ENCODE results near the gene CRMP1. TPM values are rescaled to one million over a fixed set of nuclear protein-coding genes. Genes with fewer than 3 reads are reported as not detected.
"Not testable (repeated sequence)": the region's sequence is repeated elsewhere in the genome, so short reads cannot be mapped to it uniquely, and the experiment has no call there.

CRMP1 gene
- polyA plus RNA-seq, 1 donor, result 69.3 TPM

DNA sequence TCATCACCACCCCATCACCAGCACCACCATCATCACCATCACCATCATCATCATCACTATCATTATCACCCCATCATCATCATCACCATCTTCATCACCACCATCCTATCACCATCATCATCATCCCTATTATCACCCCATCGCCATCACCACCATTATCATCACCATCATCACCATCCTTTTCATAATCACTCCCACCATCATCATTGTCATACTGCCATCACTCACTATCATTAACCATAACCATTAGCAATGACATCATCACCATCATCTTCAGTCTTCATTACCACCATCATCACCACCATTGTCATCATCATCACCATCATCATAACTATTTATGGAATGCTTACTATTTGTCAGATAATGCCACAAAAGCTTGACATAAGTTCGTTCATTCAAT is 35.7 kb downstream of the CRMP1 start:
- no peak for DNase-seq

DNA sequence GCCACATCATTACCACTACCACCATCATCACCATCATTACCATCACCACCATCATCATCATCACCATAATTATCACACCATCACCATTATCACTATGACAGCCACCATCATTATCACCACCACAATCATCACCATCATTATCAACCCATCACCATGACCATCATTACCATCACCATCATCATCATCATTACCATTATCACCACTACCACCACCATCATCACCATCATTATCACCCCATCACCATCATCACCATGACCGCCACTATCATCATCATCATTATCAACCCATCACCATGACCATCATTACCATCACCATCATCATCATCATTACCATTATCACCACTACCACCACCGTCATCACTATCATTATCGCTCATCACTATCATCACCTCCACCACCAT is 36.5 kb downstream of the CRMP1 start:
- DNase-seq, result not testable (repeated sequence)

- no peak for DNase-seq
Measured at GRCh38 chr4:5854929-5855328, 38.0 kb downstream of the CRMP1 start.

DNA sequence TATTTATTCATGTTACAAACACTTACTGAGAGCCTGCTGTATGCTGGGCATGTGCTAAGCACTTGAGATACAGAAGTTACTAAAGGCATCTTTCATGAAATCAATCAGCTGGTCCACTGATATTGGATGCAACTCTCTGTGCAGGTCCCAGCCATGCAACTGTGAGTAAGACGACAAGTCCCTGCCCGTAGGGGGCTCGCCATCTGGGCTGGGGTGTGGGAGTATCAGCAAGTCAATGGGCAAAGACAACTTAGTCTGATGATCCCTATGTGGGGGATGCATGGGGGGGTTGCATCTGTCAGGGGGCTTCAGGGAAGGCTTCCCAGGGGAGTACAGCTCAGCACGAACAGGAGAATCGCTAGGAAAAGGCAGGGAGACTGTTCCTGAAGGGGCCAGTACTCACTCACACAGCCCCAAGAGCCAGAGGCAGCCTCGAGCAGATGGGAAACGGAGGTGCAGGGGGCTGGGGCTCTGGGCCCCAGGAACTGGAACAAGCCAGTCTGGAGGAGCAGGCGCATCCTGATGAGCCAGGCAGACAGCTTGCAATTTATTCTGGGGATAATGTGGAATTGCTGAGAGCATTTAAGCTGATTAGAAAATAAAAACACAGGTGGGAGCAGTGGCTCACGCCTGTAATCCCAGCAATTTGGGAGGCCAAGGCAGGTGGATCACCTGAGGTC is 40.2 kb downstream of the CRMP1 start:
- no peak for DNase-seq

DNA sequence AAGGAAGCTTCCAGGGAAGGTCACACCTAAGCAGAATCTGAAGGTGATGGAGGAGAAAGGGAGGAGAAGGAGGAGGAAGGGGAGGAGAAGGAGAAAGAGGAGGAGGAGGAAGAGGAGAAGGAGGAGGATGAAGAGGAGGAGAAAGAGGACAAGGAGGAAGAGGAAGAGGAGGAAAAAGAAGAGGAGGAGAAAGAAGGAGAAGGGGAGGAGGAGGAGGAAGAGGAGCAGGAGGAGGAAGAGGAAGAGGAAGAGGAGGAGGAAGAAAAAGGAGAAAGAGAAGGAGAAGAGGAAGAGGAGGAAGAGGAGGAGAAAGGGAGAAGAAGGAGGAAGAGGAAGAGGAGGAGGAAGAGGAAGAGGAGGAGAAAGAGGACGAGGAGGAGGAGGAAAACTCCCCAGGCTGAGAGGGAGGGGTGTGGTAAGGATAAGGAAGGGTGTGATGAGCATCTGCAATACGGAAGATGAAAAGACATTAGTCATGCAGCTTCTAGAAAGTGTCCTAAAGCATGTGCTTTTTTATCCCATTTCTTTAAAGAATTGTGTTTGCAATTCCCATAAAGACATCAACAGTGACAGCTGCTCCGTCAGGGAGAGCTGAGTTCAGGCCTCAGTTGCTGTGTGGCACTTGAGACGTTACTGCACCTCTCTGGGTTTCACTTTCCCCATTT is 41.1 kb downstream of the CRMP1 start:
- DNase-seq, result no peak

- no peak for DNase-seq
Measured at GRCh38 chr4:5845035-5845905, 47.6 kb downstream of the CRMP1 start.

DNA sequence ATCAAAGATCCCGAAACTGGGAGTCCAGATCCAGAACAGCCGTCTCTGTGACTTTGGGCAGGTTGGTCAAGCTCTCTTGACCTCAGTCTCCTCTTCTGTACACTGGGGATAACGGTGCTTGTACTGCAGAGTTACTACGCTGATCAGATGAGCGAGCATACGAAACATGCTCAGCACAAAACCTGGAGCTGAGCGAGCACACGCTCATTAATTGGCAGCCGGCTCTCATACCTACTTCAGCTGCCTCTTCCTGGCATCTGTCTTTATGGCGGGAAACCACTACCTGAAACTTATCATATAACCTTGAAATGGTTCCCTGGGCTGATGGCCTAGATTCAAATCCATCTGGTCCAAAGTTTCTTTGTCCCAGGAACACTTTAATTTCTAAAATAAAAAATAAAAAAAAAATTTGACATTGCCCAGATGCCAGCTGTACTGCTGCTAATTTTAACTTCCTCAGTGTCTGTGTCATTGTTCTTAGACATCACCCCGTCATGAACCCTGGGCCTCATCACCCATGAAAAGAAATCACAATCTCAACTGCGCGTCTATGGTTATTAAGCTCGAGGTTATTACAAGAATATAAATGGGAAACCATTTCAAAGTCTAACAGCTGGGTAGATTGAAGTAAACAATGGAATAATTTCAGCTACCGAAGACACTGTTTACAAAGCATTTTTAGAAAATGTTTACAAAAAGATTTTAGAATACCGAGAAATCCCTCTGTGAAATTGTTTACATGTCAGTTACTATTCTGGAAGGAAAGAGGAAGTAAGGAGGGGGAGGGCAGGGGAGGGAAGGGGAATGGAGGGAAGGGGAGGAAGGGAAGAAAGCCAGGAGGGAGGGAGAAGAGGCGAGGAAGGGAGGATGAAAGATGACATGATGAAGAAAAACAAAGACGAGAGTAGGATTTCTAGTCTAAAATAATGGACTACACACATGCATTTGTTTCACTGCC is 49.0 kb downstream of the CRMP1 start:
- no peak for DNase-seq

GRCh38 chr4:5842456-5842855 is 50.4 kb downstream of the CRMP1 start:
- DNase-seq, result no peak

GRCh38 chr4:5839751-5840674 is 52.9 kb downstream of the CRMP1 start:
- DNase-seq, result no peak

- DNase-seq, result no peak
Measured at GRCh38 chr4:5839332-5839731, 53.6 kb downstream of the CRMP1 start.

GRCh38 chr4:5837483-5837882 is 55.4 kb downstream of the CRMP1 start:
- DNase-seq, result not testable (repeated sequence)

GRCh38 chr4:5836943-5837342 is 55.9 kb downstream of the CRMP1 start:
- DNase-seq, result no peak

DNA sequence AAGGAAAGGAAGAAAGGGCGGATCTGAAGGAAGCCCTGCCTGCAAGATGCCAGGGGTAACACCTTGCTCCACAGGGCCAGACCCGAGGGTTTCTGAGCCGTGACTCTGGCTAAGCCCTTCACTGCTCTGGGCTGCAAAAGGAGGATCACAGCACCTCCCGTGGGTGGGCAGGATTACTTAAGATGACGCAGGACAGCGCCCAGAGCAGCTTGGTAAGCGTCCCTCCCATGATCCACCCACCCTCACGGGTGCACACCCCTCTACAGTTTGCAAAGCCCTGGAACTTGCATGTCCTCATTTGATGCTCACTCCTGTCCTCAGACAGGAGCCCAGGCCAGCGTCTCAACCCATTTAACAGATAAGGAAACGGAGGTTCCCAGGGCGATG is 64.9 kb downstream of the CRMP1 start:
- no peak for DNase-seq

- DNase-seq, result no peak
Measured at GRCh38 chr4:5827108-5828004, 65.5 kb downstream of the CRMP1 start.

DNA sequence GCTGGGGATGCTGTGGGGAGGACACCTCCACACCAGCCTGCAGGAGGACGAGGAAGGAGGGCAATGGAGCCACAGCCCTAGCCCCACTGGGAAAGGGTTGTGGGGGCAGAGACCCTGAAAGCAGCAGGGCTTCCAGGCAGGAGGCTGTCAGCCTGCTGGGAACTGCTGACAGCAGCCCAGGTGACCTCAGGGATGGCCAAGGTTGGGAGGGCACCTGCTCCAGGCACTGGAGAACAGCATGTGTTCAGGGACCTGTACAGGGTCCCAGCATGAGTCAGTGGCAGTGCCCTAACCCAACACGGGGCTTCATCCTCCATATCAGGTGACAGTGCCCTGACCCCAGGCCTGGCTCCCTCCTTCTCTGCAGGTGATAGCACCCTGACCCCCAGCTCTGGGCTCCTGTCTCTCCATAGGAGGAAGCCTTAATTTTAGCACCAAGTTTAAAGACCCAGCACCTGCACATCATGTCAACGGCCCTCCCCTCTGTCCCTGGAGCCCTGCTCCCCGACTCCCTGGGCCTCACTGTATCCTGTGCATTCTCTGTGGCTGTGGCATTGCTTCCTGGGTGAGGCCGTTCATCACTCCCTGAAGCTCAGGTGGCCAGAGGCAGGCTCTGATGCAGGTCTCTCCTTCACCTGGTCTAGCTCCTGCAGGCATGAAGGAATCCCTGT is 66.3 kb downstream of the CRMP1 start:
- DNase-seq, result no peak

DNA sequence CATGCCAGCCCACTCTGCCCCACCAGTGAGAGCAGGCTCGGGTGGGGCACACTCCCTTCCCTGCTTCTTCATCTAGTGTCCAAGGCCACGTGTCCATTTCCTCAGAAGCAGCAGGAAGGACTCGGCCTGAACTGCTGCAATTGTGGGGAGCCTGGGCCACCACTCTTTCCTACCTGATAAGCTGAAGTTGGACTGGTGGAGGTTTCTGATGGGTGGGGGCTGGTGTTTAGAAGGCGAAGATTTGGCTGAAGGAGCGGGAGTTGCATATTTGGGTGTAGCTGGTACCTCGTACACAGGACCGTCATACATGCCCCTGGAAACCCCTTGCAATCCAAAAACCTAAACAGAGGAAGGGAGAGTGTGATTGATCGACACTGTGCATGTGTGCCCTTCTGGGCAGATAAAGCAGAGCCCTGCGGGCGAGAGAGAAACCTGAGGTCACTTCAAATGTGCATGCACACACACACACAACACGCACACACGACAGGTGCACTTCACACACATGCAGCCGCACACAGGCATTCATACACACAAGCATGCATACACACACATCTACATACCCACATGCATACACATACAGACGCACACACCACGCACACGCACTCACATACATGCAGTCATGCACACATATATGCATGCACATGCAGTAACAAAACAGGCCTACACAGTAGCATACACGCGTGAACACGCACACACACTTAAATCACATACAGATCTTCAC is 67.4 kb downstream of the CRMP1 start:
- no peak for DNase-seq

GRCh38 chr4:5824635-5825034 is 68.3 kb downstream of the CRMP1 start:
- DNase-seq, result no peak

- DNase-seq, result no peak
Measured at GRCh38 chr4:5824227-5824626, 68.7 kb downstream of the CRMP1 start.

All from left kidney (tissue), 2 donors.